Measurements from ENCODE around the gene TTC39A.

DNA sequence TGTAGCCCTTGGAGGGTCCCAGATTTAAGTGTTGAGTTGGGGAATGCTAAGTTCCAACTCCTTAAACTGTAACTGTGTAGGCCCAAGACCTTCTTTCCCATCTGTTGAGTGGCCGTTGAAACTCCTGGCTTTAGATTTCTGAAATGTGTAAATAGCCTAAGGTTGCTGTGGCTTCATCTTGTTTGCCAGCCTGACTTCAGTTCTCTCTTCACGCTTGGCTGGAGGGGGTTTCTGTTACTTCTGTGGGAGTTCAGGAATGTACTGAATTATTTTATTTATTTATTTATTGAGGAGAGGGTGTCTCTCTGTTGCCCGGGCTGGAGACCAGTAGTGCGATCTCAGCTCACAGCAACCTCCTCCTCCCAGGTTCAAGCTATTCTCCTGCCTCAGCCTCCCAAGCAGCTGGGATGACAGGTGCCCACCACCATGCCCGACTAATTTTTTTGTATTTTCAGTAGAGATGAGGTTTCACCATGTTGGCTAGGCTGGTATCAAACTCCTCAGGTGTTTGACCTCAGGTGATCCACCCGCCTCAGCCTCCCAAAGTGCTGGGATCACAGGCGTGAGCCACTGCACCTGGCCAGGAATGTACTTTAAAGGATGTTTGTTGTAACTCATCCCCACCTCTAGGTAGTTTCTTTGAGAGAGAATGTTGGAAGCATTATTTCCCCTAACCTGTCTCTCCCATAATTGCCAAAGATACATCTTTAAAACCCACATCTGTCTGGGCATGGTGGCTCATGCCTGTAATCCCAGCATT is 5.9 kb downstream of the TTC39A start:
- TF ChIP-seq, protein P1, sequence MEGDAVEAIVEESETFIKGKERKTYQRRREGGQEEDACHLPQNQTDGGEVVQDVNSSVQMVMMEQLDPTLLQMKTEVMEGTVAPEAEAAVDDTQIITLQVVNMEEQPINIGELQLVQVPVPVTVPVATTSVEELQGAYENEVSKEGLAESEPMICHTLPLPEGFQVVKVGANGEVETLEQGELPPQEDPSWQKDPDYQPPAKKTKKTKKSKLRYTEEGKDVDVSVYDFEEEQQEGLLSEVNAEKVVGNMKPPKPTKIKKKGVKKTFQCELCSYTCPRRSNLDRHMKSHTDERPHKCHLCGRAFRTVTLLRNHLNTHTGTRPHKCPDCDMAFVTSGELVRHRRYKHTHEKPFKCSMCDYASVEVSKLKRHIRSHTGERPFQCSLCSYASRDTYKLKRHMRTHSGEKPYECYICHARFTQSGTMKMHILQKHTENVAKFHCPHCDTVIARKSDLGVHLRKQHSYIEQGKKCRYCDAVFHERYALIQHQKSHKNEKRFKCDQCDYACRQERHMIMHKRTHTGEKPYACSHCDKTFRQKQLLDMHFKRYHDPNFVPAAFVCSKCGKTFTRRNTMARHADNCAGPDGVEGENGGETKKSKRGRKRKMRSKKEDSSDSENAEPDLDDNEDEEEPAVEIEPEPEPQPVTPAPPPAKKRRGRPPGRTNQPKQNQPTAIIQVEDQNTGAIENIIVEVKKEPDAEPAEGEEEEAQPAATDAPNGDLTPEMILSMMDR (IDR thresholded peaks at IDR 0.05) = no peak
- TF ChIP-seq POLR2A (IDR thresholded peaks at IDR 0.05) = no peak

Measured in uterus (tissue), 2 donors.